Measurements from ENCODE around the gene TDRD9.

Gene TDRD9

DNA sequence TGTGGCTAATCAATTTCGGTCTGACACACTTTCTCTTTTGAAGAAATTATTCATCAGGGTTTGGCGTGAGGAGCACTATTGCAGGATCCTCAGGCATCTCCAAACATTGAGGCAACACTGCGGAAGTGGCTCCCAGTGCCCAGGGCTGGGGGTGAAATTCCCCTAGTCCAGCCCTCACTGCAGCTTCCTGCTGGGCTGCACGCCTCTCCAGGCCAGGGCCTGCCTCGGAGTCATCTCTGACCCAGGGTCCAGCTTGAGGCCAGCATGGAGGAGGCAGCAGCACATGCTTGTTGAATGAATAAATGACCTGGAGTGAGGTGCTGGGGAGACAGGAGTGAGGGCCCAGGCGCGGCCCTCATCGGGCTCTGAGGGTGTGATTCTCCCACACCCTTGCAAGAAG is 36.0 kb upstream of the TDRD9 start:
- Histone ChIP-seq H3K9me3 (ENCODE audit: control insufficient read depth, low read length) (no peaks in the 10 kb centered on the region), H3K36me3 (ENCODE audit: control insufficient read depth, insufficient read depth, low read length) (no peaks in the 10 kb centered on the region), H3K27ac (ENCODE audit: insufficient read depth, low read depth, low read length, poor library complexity, severe bottlenecking) (no peak overlapping the region), H3K27me3 (ENCODE audit: control insufficient read depth, insufficient read depth, low read length, poor library complexity, severe bottlenecking) (no peaks in the 10 kb centered on the region), H3K4me1 (ENCODE audit: control insufficient read depth, insufficient read depth, low read length) (no peaks in the 10 kb centered on the region), H3K4me3 (ENCODE audit: insufficient read depth, low read depth, low read length) (no peak overlapping the region)
- WGBS, 2 experiments, result 92 to 93% methylated on average over 8 of the region's 8 CpGs

DNA sequence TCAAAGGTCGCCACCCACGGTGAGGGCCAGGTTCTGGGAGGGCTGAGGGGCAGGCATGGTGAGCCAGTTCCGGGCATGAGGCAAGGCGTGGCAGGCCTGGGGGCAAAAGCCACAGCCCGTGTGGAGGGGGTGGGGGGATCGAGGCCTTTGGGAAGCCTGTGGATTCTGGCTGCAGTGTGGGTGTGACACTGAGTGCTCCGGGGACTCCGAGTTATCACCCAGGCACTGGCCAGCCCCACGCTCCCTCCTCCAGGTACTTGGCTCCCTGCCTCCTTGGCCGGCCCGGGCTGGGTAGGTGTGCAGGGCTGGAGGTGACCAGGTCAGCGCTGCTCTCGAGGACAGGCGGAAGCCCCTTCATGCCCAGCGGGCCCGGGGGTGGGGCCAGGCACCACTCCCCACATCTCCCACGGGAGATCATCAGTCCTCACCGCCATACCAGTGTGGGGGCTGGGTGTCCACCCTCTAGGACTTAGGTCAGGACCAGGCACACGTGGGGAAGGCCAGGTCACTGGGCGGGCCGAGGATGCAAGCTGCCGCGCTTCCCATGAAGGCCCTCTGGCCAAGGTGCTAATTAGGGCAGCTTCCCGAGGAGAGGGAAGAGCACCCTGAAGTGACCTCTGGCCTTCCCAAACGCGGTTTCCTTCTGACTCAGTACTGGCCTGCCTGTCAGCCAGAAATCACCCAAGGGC is 34.1 kb upstream of the TDRD9 start:
- H3K36me3 ChIP-seq (ENCODE audit: control insufficient read depth, insufficient read depth, low read length), result no peaks in the 10 kb centered on the region
- WGBS, 2 experiments, result 89 to 92% methylated on average over 26 of the region's 26 CpGs
- no peaks in the 10 kb centered on the region for H3K4me1 ChIP-seq (ENCODE audit: control insufficient read depth, insufficient read depth, low read length)
- H3K9me3 ChIP-seq (ENCODE audit: control insufficient read depth, low read length), result no peaks in the 10 kb centered on the region
- no peaks in the 10 kb centered on the region for H3K27me3 ChIP-seq (ENCODE audit: control insufficient read depth, insufficient read depth, low read length, poor library complexity, severe bottlenecking)
- H3K4me3 ChIP-seq (ENCODE audit: insufficient read depth, low read depth, low read length), result no peak overlapping the region
- H3K27ac ChIP-seq (ENCODE audit: insufficient read depth, low read depth, low read length, poor library complexity, severe bottlenecking), result no peak overlapping the region

DNA sequence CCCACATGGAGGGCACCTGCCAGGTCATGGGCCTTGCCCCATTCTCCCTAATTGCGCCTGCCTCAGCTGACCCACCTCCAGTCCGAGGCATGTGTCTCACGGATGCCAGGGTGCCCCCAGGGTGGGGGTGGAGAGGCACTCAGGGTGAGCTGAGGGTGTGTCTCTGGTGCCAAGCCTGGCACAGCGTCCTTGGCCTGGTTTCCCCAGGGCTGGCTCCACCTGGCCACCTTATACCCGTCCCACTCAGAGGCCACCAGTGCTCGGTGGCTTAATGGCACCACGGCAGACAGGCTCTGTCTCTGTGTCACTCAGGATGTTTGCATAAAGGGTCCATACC is 33.6 kb upstream of the TDRD9 start:
- no peaks in the 10 kb centered on the region for H3K36me3 ChIP-seq (ENCODE audit: control insufficient read depth, insufficient read depth, low read length)
- H3K9me3 ChIP-seq (ENCODE audit: control insufficient read depth, low read length), result no peaks in the 10 kb centered on the region
- 90 to 94% methylated on average over 7 of the region's 7 CpGs for WGBS, 2 experiments
- no peaks in the 10 kb centered on the region for H3K4me1 ChIP-seq (ENCODE audit: control insufficient read depth, insufficient read depth, low read length)
- H3K27me3 ChIP-seq (ENCODE audit: control insufficient read depth, insufficient read depth, low read length, poor library complexity, severe bottlenecking), result no peaks in the 10 kb centered on the region
- H3K4me3 ChIP-seq (ENCODE audit: insufficient read depth, low read depth, low read length), result no peak overlapping the region
- no peak overlapping the region for H3K27ac ChIP-seq (ENCODE audit: insufficient read depth, low read depth, low read length, poor library complexity, severe bottlenecking)

DNA sequence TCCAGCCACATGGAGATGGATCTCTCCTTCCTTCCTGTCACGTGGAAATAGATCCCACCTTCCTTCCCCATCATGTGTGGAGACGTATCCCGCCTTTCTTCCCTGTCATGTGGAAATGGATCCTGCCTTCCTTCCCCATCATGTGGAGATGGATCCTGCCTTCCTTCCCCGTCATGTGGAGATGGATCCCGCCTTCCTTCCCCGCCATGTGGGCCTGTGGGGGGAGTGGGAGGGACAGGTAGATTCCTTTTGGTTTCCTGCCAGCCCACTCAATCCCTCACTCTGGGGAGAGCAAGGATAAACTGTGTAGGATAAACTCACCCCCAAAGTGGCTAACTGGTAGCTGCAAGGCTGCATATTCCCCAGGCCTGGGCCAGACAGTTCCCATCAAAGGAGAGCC is 31.7 kb upstream of the TDRD9 start:
- no peak overlapping the region for H3K4me3 ChIP-seq (ENCODE audit: insufficient read depth, low read depth, low read length)
- 71 to 78% methylated on average over 6 of the region's 6 CpGs for WGBS, 2 experiments
- no peaks in the 10 kb centered on the region for H3K27me3 ChIP-seq (ENCODE audit: control insufficient read depth, insufficient read depth, low read length, poor library complexity, severe bottlenecking)
- H3K27ac ChIP-seq (ENCODE audit: insufficient read depth, low read depth, low read length, poor library complexity, severe bottlenecking), result no peak overlapping the region
- H3K36me3 ChIP-seq (ENCODE audit: control insufficient read depth, insufficient read depth, low read length), result no peaks in the 10 kb centered on the region
- no peaks in the 10 kb centered on the region for H3K4me1 ChIP-seq (ENCODE audit: control insufficient read depth, insufficient read depth, low read length)
- H3K9me3 ChIP-seq (ENCODE audit: control insufficient read depth, low read length), result no peaks in the 10 kb centered on the region

DNA sequence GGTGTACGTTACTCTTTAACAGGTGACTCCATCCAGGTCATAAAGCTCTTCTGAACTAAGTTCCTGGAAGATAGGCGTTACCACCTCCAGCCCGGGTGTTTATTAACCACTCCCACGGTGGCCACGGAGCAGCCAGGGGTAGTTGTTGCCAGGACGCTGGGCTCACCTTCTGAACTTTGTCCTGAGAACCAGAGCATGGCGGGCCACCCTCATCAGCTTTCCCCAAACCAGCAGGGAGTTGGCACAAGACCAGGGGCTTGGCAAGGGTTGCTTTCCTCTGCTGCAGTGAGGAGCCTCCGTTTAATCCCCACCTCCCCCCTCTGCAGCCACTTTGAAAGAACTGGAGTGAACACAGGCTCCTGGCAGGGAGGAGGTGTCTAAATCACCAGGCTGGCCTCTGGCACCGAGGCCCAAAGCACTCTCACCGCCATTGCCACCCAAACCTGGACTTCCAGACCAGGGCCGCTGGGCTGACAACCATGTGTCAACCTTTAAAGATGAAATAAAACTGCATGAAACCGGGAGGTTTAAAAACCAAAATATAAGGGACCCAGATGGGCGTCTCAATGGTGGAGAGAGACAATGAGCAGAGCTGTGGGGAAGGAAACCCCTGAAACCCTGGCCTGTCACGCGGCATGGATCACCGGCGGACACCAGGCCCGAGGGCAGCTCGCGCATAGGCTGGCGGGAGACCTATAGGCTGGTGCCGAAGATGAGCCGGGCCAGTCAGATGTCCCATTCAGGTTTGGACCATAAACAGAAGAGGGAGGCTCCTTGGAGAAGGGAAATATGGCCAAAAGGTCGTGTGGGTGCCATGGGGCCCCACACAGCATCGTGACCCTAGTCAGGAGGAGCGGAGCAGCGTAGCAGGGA is 30.9 kb upstream of the TDRD9 start:
- Histone ChIP-seq H3K27me3 (ENCODE audit: control insufficient read depth, insufficient read depth, low read length, poor library complexity, severe bottlenecking) (no peaks in the 10 kb centered on the region), H3K27ac (ENCODE audit: insufficient read depth, low read depth, low read length, poor library complexity, severe bottlenecking) (no peak overlapping the region), H3K4me1 (ENCODE audit: control insufficient read depth, insufficient read depth, low read length) (no peaks in the 10 kb centered on the region), H3K36me3 (ENCODE audit: control insufficient read depth, insufficient read depth, low read length) (no peaks in the 10 kb centered on the region), H3K4me3 (ENCODE audit: insufficient read depth, low read depth, low read length) (no peak overlapping the region), H3K9me3 (ENCODE audit: control insufficient read depth, low read length) (no peaks in the 10 kb centered on the region)
- 84 to 85% methylated on average over 27 of the region's 27 CpGs for WGBS, 2 experiments

DNA sequence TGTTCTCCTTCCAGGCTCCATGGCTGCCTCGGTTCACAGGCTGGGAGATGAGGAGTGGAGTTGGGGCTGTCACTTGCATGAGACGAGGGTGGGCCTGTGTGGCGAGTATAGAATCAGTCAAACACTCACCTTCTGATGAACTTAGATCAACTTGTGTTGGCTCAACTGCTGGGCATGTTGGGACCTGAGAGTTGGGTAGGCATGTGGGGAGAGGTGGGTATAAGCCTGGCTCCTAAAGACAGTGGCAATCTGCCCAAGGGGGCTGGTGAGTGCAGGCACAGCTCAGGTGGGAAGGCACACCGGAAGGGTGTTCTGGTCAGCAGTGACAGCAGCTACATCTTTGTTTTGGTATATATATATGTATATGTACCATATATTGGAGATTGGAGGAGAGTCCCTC is 30.1 kb upstream of the TDRD9 start:
- no peak overlapping the region for H3K27ac ChIP-seq (ENCODE audit: insufficient read depth, low read depth, low read length, poor library complexity, severe bottlenecking)
- no peak overlapping the region for H3K4me3 ChIP-seq (ENCODE audit: insufficient read depth, low read depth, low read length)
- no peaks in the 10 kb centered on the region for H3K9me3 ChIP-seq (ENCODE audit: control insufficient read depth, low read length)
- H3K27me3 ChIP-seq (ENCODE audit: control insufficient read depth, insufficient read depth, low read length, poor library complexity, severe bottlenecking), result no peaks in the 10 kb centered on the region
- H3K36me3 ChIP-seq (ENCODE audit: control insufficient read depth, insufficient read depth, low read length), result no peaks in the 10 kb centered on the region
- no peaks in the 10 kb centered on the region for H3K4me1 ChIP-seq (ENCODE audit: control insufficient read depth, insufficient read depth, low read length)
- WGBS, 2 experiments, result 91 to 94% methylated on average over 4 of the region's 4 CpGs

DNA sequence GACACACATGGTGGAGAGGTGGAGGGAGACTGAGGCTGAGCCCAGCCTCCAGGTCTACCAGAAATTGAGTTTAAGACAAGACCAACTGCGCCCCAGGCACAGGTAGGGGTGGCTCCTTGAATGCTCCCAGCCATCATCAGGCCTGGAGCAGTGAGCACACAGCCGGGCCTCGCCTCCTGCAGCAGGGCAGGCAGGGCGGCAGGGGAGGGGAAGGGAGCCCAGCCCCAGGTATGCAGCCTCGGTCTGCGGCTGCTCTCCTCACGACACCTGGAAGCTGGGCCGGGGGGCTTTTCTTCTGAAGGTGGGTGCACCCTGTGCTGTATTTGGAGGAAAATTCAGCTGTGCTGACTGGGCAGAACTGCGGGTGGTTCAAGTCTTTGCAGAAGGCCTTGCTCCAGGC is 29.5 kb upstream of the TDRD9 start:
- Histone ChIP-seq H3K36me3 (ENCODE audit: control insufficient read depth, insufficient read depth, low read length) (no peaks in the 10 kb centered on the region), H3K27ac (ENCODE audit: insufficient read depth, low read depth, low read length, poor library complexity, severe bottlenecking) (no peak overlapping the region), H3K9me3 (ENCODE audit: control insufficient read depth, low read length) (no peaks in the 10 kb centered on the region), H3K27me3 (ENCODE audit: control insufficient read depth, insufficient read depth, low read length, poor library complexity, severe bottlenecking) (no peaks in the 10 kb centered on the region), H3K4me1 (ENCODE audit: control insufficient read depth, insufficient read depth, low read length) (no peaks in the 10 kb centered on the region), H3K4me3 (ENCODE audit: insufficient read depth, low read depth, low read length) (no peak overlapping the region)
- 86 to 89% methylated on average over 9 of the region's 9 CpGs for WGBS, 2 experiments

DNA sequence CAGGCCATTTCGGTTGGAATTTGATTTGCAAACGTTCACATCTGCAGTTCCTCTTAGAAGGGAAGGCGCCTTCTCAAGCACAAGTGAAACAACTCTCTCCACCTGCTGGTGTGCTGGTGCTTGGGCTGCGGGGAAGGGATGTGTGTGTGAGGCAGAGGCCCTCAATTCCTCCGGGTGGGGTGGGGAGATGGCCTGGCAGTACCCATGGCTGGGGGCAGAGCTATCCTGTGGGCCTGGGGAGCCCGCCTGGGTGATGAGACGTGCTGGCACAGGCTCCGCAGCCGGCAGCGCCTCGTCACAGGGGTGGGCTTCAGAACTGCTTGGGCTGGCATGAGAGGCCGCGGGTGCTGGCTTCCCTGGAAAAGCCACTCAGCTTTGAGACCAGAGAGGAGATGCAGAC is 28.9 kb upstream of the TDRD9 start:
- Histone ChIP-seq H3K4me1 (ENCODE audit: control insufficient read depth, insufficient read depth, low read length) (no peaks in the 10 kb centered on the region), H3K27me3 (ENCODE audit: control insufficient read depth, insufficient read depth, low read length, poor library complexity, severe bottlenecking) (no peaks in the 10 kb centered on the region), H3K27ac (ENCODE audit: insufficient read depth, low read depth, low read length, poor library complexity, severe bottlenecking) (no peak overlapping the region), H3K4me3 (ENCODE audit: insufficient read depth, low read depth, low read length) (no peak overlapping the region), H3K9me3 (ENCODE audit: control insufficient read depth, low read length) (no peaks in the 10 kb centered on the region), H3K36me3 (ENCODE audit: control insufficient read depth, insufficient read depth, low read length) (no peaks in the 10 kb centered on the region)
- WGBS, 2 experiments, result 77 to 81% methylated on average over 13 of the region's 13 CpGs

DNA sequence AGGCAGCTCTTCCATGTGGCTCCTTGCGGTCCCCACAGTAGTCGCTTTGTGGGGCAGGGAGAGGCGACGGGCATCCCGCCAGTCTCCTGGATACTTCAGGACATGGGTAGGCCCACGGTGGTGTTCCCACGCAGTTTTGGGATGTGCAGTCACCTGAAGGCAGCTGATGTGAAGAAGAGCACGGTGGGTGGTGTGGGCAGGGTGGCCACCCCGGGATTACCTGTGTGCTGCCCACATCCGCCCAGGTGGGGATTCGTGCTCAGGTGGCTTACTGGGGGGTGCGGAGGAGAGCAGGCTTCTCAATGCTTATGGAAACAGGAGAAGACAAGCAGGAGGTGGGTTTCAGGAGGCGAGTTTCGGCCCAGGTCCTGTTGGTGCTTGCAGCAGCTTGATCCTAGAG is 28.4 kb upstream of the TDRD9 start:
- Histone ChIP-seq H3K27me3 (ENCODE audit: control insufficient read depth, insufficient read depth, low read length, poor library complexity, severe bottlenecking) (no peaks in the 10 kb centered on the region), H3K9me3 (ENCODE audit: control insufficient read depth, low read length) (no peaks in the 10 kb centered on the region), H3K4me3 (ENCODE audit: insufficient read depth, low read depth, low read length) (no peak overlapping the region), H3K36me3 (ENCODE audit: control insufficient read depth, insufficient read depth, low read length) (no peaks in the 10 kb centered on the region), H3K27ac (ENCODE audit: insufficient read depth, low read depth, low read length, poor library complexity, severe bottlenecking) (no peak overlapping the region), H3K4me1 (ENCODE audit: control insufficient read depth, insufficient read depth, low read length) (no peaks in the 10 kb centered on the region)
- 93 to 94% methylated on average over 14 of the region's 14 CpGs for WGBS, 2 experiments

DNA sequence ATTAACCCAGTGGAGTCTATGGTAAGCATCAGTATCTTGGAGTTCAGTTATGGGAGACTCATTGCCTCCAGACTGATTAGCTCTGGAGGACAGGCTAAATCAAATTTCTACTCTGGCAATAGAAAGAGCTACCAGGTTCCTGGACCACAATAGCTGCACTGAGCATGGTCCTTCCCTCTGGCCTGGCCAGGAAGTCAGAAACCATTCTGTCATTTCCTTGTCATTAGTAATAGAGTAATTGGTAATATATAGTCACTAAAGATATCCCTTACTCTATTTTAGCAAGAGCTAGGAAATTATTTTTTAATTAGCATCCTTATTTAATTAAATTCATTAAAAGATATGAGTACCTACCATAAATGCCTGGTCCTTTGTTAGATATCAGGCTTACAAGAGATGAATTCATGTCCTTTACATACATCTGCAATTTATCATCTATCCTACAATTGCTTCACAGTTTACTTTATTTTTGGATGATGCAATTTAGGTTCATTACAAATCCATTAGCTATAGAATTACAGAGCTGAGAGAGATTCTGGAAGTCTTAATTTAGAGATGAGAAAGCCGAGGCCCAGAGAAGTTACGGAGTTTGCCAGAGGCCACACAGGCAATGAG is 23.7 kb upstream of the TDRD9 start:
- H3K9me3 ChIP-seq (ENCODE audit: control insufficient read depth, low read length), result no peaks in the 10 kb centered on the region
- no peaks in the 10 kb centered on the region for H3K27me3 ChIP-seq (ENCODE audit: control insufficient read depth, insufficient read depth, low read length, poor library complexity, severe bottlenecking)
- H3K4me3 ChIP-seq (ENCODE audit: insufficient read depth, low read depth, low read length), result no peak overlapping the region
- H3K27ac ChIP-seq (ENCODE audit: insufficient read depth, low read depth, low read length, poor library complexity, severe bottlenecking), result no peak overlapping the region
- WGBS, 2 experiments, result 96 to 97% methylated on average over 2 of the region's 2 CpGs
- no peaks in the 10 kb centered on the region for H3K36me3 ChIP-seq (ENCODE audit: control insufficient read depth, insufficient read depth, low read length)
- H3K4me1 ChIP-seq (ENCODE audit: control insufficient read depth, insufficient read depth, low read length), result no peaks in the 10 kb centered on the region
